HG03108 (cell line): Measurements from ENCODE around the gene PRDM12.
"Not testable (repeated sequence)": the region's sequence is repeated elsewhere in the genome, so short reads cannot be mapped to it uniquely, and the experiment has no call there.

Experiments used
- ATAC-seq: cut with Tn5 transposase; IDR thresholded peaks from one replicate; pipeline ENCODE4 v1.9.1; 2021; ENCODE audit warnings: moderate library complexity; ENCODE audit not compliant: unreplicated experiment

Gene PRDM12

DNA sequence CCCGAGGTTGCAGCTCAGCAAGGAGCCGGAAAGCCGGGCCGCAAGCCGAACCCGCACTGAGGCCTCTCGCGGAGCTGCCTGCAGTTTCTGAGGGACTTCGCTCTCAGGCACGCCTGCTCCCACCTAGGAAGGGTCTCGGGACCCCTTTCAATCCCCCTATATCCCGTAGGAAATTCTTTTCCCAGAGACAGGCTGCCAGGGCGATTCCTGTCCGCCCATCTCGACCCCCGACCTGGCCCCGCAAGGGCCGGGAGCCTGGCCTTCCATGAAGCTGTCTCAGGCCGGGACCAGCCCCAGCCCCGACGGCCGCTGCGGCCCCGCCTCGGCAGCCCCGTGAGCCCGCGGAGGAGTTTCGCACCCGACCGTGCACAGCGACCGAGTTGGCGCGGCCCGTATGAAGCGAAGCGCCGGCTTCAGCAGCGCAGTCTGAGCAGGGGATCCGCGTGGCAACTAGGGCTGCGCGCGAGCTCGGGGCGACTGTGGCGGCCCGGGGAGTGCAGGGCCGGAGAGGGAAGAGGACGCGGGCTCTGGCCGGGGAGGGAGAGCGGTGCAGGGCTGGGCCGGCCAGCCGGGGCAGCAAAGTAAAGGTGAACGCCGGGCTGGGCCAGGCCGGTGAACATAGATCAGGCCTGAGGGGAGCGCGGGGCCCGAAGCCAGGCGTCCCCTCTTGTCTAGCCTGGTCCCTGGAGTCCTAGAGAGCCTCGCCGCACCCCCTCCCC lies 977 bp upstream of the PRDM12 start:
- no peak for ATAC-seq

DNA sequence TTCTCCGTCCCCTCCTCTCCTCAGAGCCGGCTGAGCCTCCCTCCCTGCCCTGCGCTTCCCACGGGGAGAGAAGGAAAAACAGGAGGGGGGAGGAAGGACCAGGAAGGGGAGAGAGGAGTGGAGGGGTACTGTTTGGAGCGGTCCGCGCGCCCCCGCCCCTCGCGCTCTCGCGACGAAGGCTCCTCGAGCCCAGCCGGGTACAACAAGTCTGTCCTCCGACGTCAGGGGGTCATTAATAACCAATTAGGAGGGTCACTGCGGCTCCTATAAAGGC lies 480 bp upstream of the PRDM12 start:
- ATAC-seq = no peak

DNA sequence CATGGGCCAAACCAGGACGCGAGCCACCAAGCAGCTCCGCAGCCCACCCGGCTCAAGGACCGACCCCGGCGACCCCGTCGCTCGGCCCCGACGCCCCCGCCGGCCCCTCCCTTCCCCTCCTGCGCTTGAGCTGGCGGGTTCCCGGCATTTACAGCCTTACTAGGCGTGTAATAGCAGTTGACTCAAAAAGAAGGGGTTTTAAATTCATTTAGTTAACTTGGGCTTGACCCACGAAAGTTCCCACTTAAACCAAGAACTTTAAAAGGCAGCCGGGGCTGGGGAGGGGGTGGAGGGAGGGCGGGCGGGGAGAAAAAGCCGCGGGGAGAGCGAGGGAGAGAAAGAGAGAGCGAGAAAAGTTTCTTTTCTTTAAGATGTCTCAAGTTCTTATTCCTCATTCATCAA lies 636 bp downstream of the PRDM12 start:
- no peak for ATAC-seq

DNA sequence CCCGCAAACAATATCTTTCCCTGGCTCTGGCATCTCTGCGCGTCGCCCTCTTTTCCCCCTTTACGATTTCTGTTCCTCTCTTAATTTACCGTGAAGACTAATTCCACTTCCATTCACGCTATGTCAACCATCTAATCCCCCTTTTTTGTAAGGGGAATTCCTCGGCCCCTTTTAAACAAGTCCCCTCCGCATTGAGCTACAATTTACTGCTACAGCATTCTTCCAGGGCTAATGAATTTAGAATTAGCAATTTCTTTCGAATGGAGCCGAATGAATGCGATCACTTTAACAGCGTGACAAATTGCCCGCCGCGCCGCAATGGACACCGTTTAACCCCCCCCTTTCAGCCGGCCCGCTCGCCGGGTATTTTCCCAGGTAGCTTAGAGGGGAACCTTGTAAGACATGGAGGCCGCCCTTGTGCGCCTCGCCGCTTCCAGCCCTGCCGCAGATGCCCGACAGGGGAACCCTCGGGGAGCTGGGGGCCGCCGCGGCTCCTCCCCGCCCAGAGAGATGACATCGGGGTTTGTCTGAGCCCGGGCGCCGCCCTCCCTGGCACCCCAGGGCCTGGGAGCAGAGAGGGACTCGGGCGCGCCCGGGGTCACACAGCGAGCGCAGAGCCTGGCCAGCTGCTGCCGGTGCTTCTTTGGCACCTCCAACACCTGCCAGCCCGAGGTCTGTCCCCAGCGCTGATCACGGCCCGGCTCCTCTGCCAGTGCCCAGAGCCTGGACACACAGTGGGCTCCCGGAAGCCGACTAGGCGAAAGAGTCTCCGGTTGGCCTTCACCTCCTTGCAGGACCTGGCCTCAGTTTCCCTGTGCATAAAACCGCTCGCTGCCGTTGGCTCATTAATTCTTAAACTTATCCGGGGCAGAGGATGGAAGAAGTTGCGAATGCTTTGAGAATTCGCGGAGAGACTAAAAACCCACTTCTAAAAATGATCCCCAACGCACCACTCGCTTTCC lies 1.3 kb downstream of the PRDM12 start:
- no peak for ATAC-seq

DNA sequence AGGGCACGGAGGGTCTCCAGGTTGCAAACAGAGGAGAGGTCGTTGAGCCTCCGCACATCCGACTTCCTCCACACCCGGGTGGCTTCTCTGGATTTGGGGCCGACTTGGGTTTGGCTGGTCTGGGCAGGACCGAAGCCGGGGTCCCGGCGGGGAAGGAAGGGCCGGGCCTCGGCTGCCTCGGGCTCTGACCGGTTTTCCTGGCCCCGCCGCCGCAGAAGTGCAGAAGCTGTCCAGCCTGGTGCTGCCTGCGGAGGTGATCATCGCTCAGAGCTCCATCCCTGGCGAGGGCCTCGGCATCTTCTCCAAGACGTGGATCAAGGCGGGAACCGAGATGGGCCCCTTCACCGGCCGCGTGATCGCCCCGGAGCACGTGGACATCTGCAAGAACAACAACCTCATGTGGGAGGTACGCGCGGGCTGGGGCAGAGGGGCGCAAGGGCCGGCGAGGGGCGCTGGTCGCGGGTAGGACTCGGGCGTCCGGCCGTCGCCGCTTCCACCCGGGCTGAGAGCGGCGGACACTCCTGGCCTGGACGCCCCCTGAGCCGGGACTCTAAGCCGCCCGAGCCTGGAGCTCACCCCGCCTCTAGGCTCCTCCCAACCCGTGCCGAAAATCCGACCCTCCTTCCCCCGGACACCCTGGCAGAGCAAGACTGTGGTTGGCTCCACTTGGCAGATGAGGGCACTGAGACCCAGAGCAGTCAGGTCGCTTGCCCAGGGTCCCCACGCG lies 2.2 kb downstream of the PRDM12 start:
- no peak for ATAC-seq

DNA sequence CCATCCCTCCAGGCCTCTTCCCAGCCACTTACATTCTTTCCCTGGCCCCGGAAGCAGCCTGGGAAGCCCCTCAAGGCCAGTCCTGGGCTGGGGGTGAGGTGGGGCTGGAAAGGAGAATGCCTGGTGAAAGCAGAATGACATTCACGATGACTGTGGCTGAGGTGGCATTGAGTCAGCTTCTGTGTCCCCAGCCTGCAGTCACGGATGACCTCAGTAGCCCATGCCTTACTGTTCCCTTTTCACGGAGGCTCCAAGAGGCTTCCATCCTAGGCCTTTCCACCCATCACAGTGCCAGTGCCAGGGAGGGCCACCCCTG lies 2.7 kb downstream of the PRDM12 start:
- ATAC-seq = no peak

DNA sequence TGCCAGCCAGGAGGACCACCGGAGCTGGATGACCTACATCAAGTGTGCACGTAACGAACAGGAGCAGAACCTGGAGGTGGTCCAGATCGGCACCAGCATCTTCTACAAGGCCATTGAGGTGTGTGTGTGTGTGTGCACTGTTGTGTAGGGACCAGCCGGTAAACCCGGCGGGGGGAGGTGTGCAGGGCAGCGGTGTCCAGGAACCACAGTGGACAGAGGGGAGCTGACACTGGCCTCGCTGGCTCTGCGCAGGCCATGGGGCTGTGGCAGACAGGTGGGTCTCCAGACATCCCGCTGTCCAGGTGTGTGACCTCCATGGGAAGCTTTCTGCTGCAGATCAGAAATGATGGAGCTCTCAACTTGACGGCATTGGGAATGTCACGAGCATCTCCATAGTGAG lies 3.8 kb downstream of the PRDM12 start:
- ATAC-seq = no peak

DNA sequence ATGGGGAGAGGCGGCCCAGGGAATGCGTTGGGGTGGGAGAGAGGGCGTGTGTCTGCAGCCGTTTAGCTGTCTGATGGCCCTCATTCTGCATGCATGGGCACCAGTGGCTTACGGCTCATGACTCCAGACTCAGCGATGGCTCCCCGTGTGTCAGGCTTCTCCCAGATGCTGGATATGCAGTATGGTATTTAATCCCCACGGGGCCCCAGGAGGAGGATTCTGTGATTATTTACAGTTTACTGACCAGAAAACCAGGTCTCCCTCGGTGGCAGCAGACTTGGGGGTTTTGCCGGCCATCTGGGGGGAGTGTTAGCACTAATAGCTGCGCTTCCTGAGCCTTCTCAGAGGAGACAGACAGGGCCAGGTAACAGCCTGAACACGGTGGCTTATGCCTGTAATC lies 4.3 kb downstream of the PRDM12 start:
- no peak for ATAC-seq

DNA sequence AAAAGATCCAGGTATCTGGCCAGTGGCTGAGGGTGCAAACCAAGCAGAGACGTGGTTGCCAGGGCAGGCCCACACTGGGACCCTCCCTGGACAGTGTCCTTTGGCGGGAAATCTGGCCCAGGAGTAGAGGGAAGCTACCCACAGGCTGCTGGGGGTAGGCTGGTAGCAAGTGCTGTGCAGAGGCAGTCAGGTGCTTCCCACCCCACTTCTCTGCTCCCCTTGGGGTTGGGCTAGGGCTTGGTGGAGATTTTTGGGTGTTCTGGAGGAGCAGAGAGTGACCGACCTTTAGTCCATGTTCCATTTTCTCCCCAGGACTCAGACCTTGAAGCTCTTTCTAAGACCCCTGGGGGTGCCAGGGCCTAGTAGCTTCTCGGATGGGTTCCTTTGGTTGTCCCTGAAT lies 5.6 kb downstream of the PRDM12 start:
- ATAC-seq = no peak

DNA sequence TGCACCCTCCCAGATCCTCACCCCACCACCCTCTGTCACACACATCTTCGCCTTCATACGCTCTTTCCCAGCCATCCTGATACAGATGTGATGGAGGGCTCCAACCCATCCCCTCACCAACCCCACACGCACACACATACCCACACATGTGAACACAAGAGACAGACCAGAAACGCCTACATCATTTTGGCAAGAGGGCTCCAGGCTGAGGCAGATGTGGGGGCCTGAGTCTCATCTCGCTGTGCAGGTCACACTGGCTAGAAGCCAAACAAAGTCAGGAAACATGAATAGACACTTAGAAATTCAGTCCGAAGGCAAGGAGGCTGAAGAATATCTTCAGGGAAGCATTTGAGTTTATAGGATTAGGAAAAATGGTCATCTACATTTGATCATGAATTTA lies 6.2 kb downstream of the PRDM12 start:
- ATAC-seq = no peak

DNA sequence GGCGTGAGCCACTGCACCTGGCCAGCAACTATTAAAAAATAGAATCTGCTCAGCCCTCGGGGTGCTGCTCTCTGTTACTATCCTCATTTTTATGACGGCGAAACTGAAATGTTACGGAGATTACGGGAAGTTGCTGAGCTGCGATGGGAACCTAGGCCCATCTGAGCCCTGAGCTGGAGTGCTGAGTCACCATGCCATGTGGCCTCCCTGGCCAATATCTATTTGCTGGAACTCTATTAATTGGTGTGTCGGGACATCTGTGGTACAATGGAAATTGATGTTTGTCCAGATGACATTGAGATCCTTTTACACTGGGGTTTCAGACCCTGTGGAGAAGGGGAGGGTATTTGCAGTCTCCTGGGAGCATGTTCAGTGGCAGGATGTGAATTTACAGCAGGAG lies 8.1 kb downstream of the PRDM12 start:
- no peak for ATAC-seq

DNA sequence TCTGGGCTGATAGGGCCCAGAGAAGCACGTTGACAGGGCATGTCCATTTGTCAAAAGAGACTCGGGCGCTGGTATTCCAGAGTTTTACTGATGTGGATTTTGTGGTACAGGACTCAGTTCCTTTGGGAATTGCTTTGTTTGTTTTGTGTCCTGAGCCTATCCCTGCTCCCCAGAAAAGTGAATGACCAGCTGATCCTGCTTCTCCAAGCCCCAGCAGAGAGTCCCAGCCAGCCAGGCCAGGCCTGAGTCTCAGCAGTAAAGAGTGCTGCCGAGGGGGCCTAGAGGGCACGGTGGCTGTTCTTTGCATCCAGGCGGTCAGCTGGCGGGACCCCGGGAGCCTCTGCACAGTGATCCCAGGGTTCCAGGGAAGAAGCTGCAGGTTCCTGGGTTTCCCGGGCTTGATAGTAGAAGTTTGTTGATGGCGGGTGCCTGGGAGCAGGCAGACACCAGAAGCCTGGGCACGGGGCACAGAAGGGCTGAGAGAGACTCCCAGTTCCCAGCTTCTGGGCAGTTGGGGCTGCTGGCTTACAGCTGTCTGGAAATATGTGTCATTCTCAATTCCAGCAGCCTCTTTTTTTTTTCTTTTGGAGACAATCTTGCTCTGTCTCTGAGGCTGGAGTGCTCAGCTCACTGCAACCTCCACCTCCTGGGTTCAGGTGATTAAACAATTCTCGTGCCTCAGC lies 8.7 kb downstream of the PRDM12 start:
- no peak for ATAC-seq

DNA sequence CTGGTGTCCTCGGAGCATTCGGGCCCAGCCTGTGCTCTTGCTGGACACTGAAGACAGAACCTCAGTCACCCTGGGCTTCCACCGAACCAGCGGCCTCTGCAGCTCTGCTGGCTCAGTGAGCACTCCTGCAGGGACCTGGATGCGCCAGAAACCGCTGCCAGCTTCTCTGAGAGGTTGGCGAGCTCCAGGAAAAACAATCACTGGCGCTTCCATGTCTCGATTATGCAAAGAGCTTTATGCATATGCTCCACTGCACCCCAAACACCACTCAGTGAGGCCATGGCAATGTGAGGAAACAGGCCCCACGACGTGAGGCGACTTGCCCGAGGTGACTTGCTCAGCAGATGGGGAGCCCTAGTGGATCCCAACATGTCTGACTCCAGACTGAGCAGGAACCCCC lies 11.0 kb downstream of the PRDM12 start:
- ATAC-seq = no peak

DNA sequence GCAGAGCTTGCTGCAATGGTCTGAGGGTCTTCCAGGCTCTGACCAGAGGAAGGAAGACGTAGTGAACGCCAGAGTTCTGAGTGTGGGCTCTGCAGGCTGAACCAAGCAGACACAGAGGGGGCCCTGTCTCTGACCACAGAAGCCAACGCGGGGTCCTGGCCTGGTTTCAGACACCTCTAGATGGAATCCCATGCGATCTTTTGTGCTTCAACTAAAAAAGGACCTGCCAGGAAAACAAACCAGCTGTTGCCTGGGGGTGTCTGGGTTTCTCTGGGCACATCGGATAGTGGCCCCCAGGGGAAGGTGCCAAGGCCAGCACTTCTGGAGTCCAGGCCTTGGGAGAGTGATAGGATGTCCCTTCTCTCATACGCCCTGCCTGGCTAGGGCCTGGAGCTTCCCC lies 12.9 kb downstream of the PRDM12 start:
- no peak for ATAC-seq

DNA sequence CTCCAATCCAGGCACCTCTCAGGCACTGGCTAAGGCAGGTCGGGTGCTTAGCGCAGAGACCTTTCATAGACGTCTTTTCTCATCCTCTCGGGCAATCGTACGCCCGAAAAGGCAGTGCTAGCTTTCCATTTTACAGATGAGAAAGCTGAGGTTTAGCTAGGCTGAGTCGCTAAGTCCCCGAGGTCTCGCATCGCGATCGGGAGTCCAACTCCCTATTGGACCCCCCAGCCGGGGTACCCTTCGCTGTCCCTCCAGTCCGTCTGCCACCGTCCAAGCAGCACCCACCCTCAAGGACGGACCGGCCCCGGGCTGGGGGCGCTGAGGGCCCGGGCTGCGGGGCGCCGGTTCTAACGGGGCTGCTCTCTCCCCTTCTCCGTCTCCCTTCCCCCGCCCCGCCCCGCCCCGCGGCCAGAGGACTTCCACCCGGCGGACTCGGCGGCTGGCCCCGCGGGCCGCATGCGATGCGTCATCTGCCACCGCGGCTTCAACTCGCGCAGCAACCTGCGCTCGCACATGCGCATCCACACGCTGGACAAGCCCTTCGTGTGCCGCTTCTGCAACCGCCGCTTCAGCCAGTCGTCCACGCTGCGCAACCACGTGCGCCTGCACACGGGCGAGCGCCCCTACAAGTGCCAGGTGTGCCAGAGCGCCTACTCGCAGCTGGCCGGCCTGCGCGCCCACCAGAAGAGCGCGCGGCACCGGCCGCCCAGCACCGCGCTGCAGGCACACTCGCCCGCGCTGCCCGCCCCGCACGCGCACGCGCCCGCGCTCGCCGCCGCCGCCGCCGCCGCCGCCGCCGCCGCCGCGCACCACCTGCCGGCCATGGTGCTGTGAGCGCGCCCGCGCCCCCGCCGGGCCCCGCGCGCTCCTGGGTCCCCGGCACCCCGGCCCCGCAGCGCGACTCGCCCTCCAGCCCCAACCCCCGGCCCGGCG lies 16.7 kb downstream of the PRDM12 start:
- ATAC-seq = no peak

DNA sequence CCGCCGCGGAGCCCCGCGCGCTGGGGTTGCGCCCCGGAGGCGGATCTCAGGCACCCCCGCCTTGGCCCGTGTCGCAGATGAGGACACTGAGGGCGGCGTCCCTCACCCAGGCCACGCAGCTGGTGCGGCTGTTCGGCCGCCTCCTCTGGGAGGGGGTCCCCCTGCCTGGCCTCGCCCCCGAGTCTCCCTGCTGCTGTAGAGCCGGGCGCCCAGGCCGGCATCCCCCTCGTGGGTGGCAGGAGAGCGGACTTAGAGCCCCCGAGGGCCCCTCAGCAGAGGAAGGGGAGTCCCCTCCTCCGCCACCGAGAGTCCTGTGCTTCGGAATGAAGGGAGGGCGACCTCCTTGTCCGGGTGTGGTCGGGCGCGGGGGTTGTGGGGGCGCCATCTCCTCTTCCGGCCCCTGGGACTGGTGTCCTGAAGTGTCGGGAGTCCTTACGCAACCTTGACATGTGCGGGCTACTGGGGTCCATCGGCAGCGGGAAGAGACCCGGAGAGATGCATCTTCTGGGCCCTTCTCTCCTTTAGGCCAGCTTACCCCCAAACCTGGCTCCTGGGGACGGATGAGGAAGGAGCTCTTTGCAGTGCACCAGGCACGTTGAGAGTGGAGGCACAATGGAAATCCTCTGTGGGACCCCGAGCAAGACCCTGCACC lies 17.5 kb downstream of the PRDM12 start:
- no peak for ATAC-seq

DNA sequence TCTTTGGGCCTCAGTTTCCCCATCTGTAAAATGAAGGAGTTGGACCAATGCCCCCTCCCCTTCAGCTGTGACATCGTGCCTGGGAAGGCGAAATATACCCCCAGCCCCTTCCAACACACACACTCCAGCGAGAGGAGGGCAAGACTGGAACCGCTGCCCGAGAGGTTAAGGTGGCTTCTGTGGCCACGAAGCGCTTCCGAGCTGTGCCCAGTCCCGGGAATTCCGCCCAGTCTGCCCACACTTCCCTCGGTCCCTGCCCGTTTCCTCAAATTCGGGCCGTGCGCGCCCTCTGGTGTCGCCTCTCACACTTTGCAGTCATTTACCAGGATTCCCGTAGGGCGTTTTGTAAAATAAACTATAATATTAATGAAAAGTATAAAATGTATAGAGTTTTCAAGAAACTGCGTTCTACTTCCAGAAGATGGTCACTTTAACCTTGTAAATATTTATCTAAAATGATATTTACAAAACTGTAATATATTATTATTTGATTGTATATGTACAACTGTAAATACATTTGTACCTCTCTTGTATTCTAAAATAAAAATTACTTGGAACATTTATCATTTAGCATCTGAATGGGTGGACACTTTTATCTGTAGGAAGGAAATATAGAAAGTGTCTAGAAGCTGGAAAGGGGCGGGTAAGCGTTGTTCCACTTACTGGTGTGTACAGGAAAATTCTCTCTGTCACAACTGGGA lies 18.2 kb downstream of the PRDM12 start:
- no peak for ATAC-seq

DNA sequence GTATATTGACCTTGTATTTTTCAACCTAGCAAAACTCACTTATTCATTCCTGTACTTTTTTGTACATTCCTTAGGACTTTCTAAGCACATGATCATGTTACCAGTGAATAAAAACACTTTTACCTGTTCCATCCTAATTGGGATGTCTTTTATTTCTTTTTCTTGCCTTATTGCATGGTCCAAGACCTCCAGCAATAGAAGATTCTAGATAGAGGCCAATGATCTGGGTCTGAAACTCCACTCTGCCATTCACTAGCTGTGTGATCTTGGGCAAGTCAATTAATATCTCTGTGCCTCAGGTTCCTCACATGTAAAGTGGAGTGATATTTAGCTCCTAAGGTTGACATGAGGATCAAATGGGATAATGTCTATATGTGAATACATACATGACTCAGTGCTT lies 20.7 kb downstream of the PRDM12 start:
- ATAC-seq = no peak

DNA sequence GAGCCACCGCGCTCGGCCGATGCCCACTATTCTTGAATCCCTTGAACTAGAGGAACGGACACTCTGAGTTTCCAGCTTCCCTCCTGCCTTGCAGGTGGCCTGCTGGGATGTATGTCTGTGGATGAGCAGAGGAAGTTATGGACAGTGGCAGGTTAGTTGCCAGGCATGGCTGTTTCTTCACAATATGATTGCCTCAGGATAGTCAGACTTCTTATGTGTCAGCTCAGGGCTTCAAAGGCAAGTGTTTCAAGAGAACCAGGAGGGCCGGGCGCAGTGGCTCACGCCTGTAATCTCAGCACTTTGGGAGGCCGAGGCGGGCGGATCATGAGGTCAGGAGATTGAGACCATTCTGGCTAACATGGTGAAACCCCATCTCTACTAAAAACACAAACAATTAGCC lies 21.6 kb downstream of the PRDM12 start:
- ATAC-seq = not testable (repeated sequence)
